KMS-11 (cell line): ENCODE results near the gene TSPAN15.

Experiments
- H2AFZ ChIP-seq: fragments of 200-600 bp; sonication (generic); 2 replicates; pipeline ENCODE4 v1.6.1; 2016; ENCODE audit warnings: antibody characterized with exemption, mixed run types, low read depth
- H3K27ac ChIP-seq: fragments of 200-600 bp; sonication (generic); 2 replicates; pipeline ENCODE4 v1.6.1; 2016; ENCODE audit warnings: mild to moderate bottlenecking, mixed run types
- H3K27me3 ChIP-seq: fragments of 200-600 bp; sonication (generic); 2 replicates; pipeline ENCODE4 v1.6.1; 2017; ENCODE audit warnings: mild to moderate bottlenecking, low read depth, mixed run types, moderate library complexity; ENCODE audit not compliant: insufficient read depth
- H3K36me3 ChIP-seq: fragments of 200-600 bp; sonication (generic); 2 replicates; pipeline ENCODE4 v1.6.1; 2017; ENCODE audit warnings: mild to moderate bottlenecking, mixed run types; ENCODE audit not compliant: insufficient read depth
- H3K4me1 ChIP-seq: fragments of 200-600 bp; sonication (generic); 2 replicates; pipeline ENCODE4 v1.6.1; 2016; ENCODE audit warnings: mild to moderate bottlenecking, low read depth, mixed run types; ENCODE audit not compliant: poor library complexity, severe bottlenecking
- H3K4me2 ChIP-seq: fragments of 200-600 bp; sonication (generic); 2 replicates; pipeline ENCODE4 v1.7.0; 2016; ENCODE audit warnings: mild to moderate bottlenecking, mixed run types
- H3K4me3 ChIP-seq: fragments of 200-600 bp; sonication (generic); IDR thresholded peaks from 2 replicates; pipeline ENCODE4 v1.6.1; 2017; ENCODE audit warnings: low read depth, low read length, mixed read lengths; ENCODE audit not compliant: insufficient read depth
- H3K79me2 ChIP-seq: fragments of 200-600 bp; sonication (generic); 2 replicates; pipeline ENCODE4 v1.6.1; 2016; ENCODE audit warnings: low read depth, mixed run types; ENCODE audit not compliant: insufficient read depth
- H3K9ac ChIP-seq: fragments of 200-600 bp; sonication (generic); 2 replicates; pipeline ENCODE4 v1.6.1; 2016; ENCODE audit warnings: mild to moderate bottlenecking, mixed run types
- H4K20me1 ChIP-seq: fragments of 200-600 bp; sonication (generic); 2 replicates; pipeline ENCODE4 v1.6.1; 2016; ENCODE audit warnings: mild to moderate bottlenecking, mixed run types; ENCODE audit not compliant: insufficient read depth
- CTCF ChIP-seq: fragments of 200-600 bp; sonication (generic); conservative IDR thresholded peaks from 2 replicates; pipeline ENCODE4 v1.6.1; 2017; ENCODE audit warnings: low read depth, mild to moderate bottlenecking, antibody characterized with exemption, low read length, moderate library complexity, mixed read lengths

Gene TSPAN15

GRCh38 chr10:69492746-69493462 lies 41.6 kb downstream of the TSPAN15 start:
- no peaks in the 10 kb centered on the region for H3K27me3 ChIP-seq
- H3K79me2 ChIP-seq = no peaks in the 10 kb centered on the region
- no peak overlapping the region for H3K9ac ChIP-seq
- H3K4me1 ChIP-seq = no peaks in the 10 kb centered on the region
- no peak for TF ChIP-seq CTCF
- H3K4me2 ChIP-seq = no peak overlapping the region
- H2AFZ ChIP-seq = no peak overlapping the region
- no peaks in the 10 kb centered on the region for H3K36me3 ChIP-seq
- no peak overlapping the region for H3K4me3 ChIP-seq
- H4K20me1 ChIP-seq = no peaks in the 10 kb centered on the region
- H3K27ac ChIP-seq = no peak overlapping the region

- no peak for TF ChIP-seq CTCF
- Histone ChIP-seq H3K27ac (no peak overlapping the region), H3K27me3 (no peaks in the 10 kb centered on the region), H2AFZ (no peak overlapping the region), H3K4me3 (no peak overlapping the region), H3K9ac (no peak overlapping the region), H3K36me3 (no peaks in the 10 kb centered on the region), H3K4me1 (no peaks in the 10 kb centered on the region), H4K20me1 (no peaks in the 10 kb centered on the region), H3K79me2 (no peaks in the 10 kb centered on the region), H3K4me2 (no peak overlapping the region)
Measured at GRCh38 chr10:69494626-69495558, 43.6 kb downstream of the TSPAN15 start.

- Histone ChIP-seq H3K4me1 (no peaks in the 10 kb centered on the region), H2AFZ (no peak overlapping the region), H3K4me3 (no peak overlapping the region), H3K36me3 (no peaks in the 10 kb centered on the region), H4K20me1 (no peaks in the 10 kb centered on the region), H3K4me2 (no peak overlapping the region), H3K79me2 (no peaks in the 10 kb centered on the region), H3K27ac (no peak overlapping the region), H3K27me3 (no peaks in the 10 kb centered on the region), H3K9ac (no peak overlapping the region)
- TF ChIP-seq CTCF = no peak
Measured at GRCh38 chr10:69495666-69496065, 44.4 kb downstream of the TSPAN15 start.

- Histone ChIP-seq H3K9ac (no peak overlapping the region), H2AFZ (no peak overlapping the region), H4K20me1 (no peaks in the 10 kb centered on the region), H3K27ac (no peak overlapping the region), H3K4me1 (no peaks in the 10 kb centered on the region), H3K4me2 (no peak overlapping the region), H3K27me3 (no peaks in the 10 kb centered on the region), H3K36me3 (no peaks in the 10 kb centered on the region), H3K79me2 (no peaks in the 10 kb centered on the region), H3K4me3 (no peak overlapping the region)
- TF ChIP-seq CTCF = no peak
Measured at GRCh38 chr10:69496352-69497230, 45.3 kb downstream of the TSPAN15 start.
